Right lobe of liver (tissue), 4 donors: Measurements from ENCODE around the gene GIMAP4.

Experiments
- CTCF ChIP-seq, 4 donors: fragments of 200-600 bp in 3 of 4; fragments of 450-650 bp in 1 of 4; IDR thresholded peaks; one replicate each; pipeline versions ENCODE4 v1.5.1 to v1.8.0; 2016 to 2022; ENCODE audit warnings: antibody characterized with exemption in 4 of 4, mild to moderate bottlenecking in 2 of 4
- POLR2A ChIP-seq: fragments of 450-650 bp; IDR thresholded peaks from one replicate; pipeline ENCODE4 v1.6.1; 2017; ENCODE audit warnings: antibody characterized with exemption, mild to moderate bottlenecking
- donor health status: DM: no; HTN: no; CAD: no.
- donor health status: DM: no; HTN: no; CAD: no.
- donor health status: DM: no; HTN: yes; CAD: no.

- TF ChIP-seq CTCF (IDR thresholded peaks at IDR 0.05) = no peak
- no peak for TF ChIP-seq POLR2A
Measured at GRCh38 chr7:150564566-150564965, 2.6 kb upstream of the GIMAP4 start.
